Caco-2 (cell line): ENCODE measurements around the gene CCDC159. TPM values are rescaled to one million over a fixed set of nuclear protein-coding genes. Genes with fewer than 3 reads are reported as not detected.

ENCODE experiments used
- BruUV-seq: library from RNA; stranded (reverse); fragments of 400-500 nt; replicated peaks from 2 replicates; lab custom pipeline; 2021; lab: Mats Ljungman, UMichigan
- CTCF ChIA-PET: fragments of 300-600 bp; sonication (Branson Sonifier 250); formaldehyde crosslinking; loops from one replicate; lab custom pipeline; 2022; ENCODE audit warnings: antibody characterized with exemption; lab: Charles Lee
- POLR2A ChIA-PET: fragments of 300-600 bp; sonication (Branson Sonifier 250); formaldehyde crosslinking; loops from one replicate; lab custom pipeline; 2022; ENCODE audit warnings: antibody characterized with exemption; lab: Charles Lee
- DNase-seq, 2 experiments: peaks; one replicate each; pipeline versions ENCODE4 v3.0.0 to v3.0.0-alpha.2; 2020 to 2022
- H3K27me3 ChIP-seq: replicated peaks from 2 replicates; pipeline ENCODE4 v1.6.0; 2011; ENCODE audit warnings: low read length; ENCODE audit not compliant: control insufficient read depth, insufficient read depth
- H3K36me3 ChIP-seq: 2 replicates; pipeline ENCODE4 v1.5.1; 2011; ENCODE audit warnings: low read length; ENCODE audit not compliant: control insufficient read depth, insufficient read depth
- H3K4me1 ChIP-seq: fragments of 250-450 bp; sonication (Bioruptor Pico); 2 replicates; pipeline ENCODE4 v1.5.1; 2020; ENCODE audit warnings: mild to moderate bottlenecking
- H3K4me3 ChIP-seq: 2 replicates; pipeline ENCODE4 v1.5.1; 2011; ENCODE audit warnings: low read depth, mild to moderate bottlenecking, control low read depth, low read length
- H3K9me3 ChIP-seq: fragments of 250-450 bp; sonication (Bioruptor Pico); 2 replicates; pipeline ENCODE4 v1.5.1; 2020; ENCODE audit warnings: mild to moderate bottlenecking, moderate library complexity
- H3K27ac Mint-ChIP-seq: one replicate; pipeline ENCODE4 v1.8.0; 2022; ENCODE audit warnings: mixed read lengths; ENCODE audit not compliant: unreplicated experiment
- H3K27me3 Mint-ChIP-seq: one replicate; pipeline ENCODE4 v1.8.0; 2022; ENCODE audit warnings: mixed read lengths; ENCODE audit not compliant: insufficient read depth, unreplicated experiment
- H3K36me3 Mint-ChIP-seq: one replicate; pipeline ENCODE4 v1.8.0; 2022; ENCODE audit warnings: mild to moderate bottlenecking, mixed read lengths; ENCODE audit not compliant: insufficient read depth, unreplicated experiment
- H3K4me1 Mint-ChIP-seq: one replicate; pipeline ENCODE4 v1.8.0; 2022; ENCODE audit warnings: low read depth, mixed read lengths; ENCODE audit not compliant: unreplicated experiment
- H3K4me3 Mint-ChIP-seq: one replicate; pipeline ENCODE4 v1.8.0; 2022; ENCODE audit warnings: mild to moderate bottlenecking, moderate library complexity, mixed read lengths; ENCODE audit not compliant: unreplicated experiment
- H3K9me3 Mint-ChIP-seq: one replicate; pipeline ENCODE4 v1.8.0; 2022; ENCODE audit warnings: mixed read lengths; ENCODE audit not compliant: unreplicated experiment
- CTCF ChIP-seq, 2 experiments: fragments of 200-600 bp in 1 of 2; IDR thresholded peaks; 1 replicate in 1 of 2; 2 replicates in 1 of 2; pipeline versions ENCODE4 v1.5.1 to v1.8.0; 2011 to 2022; ENCODE audit warnings: antibody characterized with exemption in 1 of 2, control low read depth in 1 of 2, inconsistent platforms in 1 of 2, low read depth in 1 of 2, low read length in 1 of 2, mild to moderate bottlenecking in 1 of 2, moderate library complexity in 1 of 2; ENCODE audit not compliant: insufficient read depth in 1 of 2, severe bottlenecking in 1 of 2, unreplicated experiment in 1 of 2
- intact Hi-C: fragments of 100-400 bp; cut with micrococcal nuclease; formaldehyde crosslinking; loops from one replicate; pipeline ENCODE4 v1.10.0; 2022; ENCODE audit not compliant: unreplicated experiment
- total RNA-seq: library from RNA; stranded (reverse); gene quantifications from 2 replicates; pipeline ENCODE4 v1.2.3, GENCODE V29; 2022

The CCDC159 gene
- total RNA-seq, 1 experiment from 2014 or later = 13.9 TPM

GRCh38 chr19:11387162-11388034, 41.1 kb downstream of the CCDC159 start:
- intact Hi-C loops = no loop called here
- no peak for DNase-seq
- ChIA-PET CTCF (interaction anchor here (0.9 kb wide), 1 partner anchor 20 kb away, joined by 3 read pairs; no protein-coding TSS in a partner anchor), POLR2A (no interaction called here)
- Histone ChIP-seq H3K9me3 (peaks cover 4% of the 10 kb centered on the region), H3K4me3 (no peak overlapping the region), H3K36me3 (no peaks in the 10 kb centered on the region; the same call in 1 of the 2 replicates), H3K4me1 (0 out of 2 replicates have a peak, but pooled peaks cover 4% of the 10 kb centered on the region), H3K27me3 (no peaks in the 10 kb centered on the region)
- no TSS peak for BruUV-seq
- Mint-ChIP-seq H3K27ac (no peak overlapping the region), H3K9me3 (peaks cover 8% of the 10 kb centered on the region), H3K4me1 (no peaks in the 10 kb centered on the region), H3K27me3 (no peaks in the 10 kb centered on the region), H3K4me3 (no peak overlapping the region), H3K36me3 (no peaks in the 10 kb centered on the region)
- no peak for TF ChIP-seq CTCF (IDR thresholded peaks at IDR 0.05; ENCODE audit: insufficient read depth in 1 of 2, low read depth in 1 of 2, low read length in 1 of 2, severe bottlenecking in 1 of 2, unreplicated experiment in 1 of 2)

- H3K4me3 Mint-ChIP-seq = no peak overlapping the region
- ChIA-PET POLR2A (no interaction called here), CTCF (interaction anchor here (0.6 to 2.2 kb wide), 4 partner anchors 9 to 45 kb away, joined by 3 to 14 read pairs (median 8); partner anchors contain the start of genes PRKCSH, RGL3 and SWSAP1)
- H3K27me3 Mint-ChIP-seq = no peaks in the 10 kb centered on the region
- TF ChIP-seq CTCF (IDR thresholded peaks at IDR 0.05; ENCODE audit: insufficient read depth in 1 of 2, low read depth in 1 of 2, low read length in 1 of 2, severe bottlenecking in 1 of 2, unreplicated experiment in 1 of 2) = no peak
- peaks cover 4% of the 10 kb centered on the region for H3K4me1 Mint-ChIP-seq
- H3K27ac Mint-ChIP-seq = no peak overlapping the region
- H3K27me3 ChIP-seq = no peaks in the 10 kb centered on the region
- no peak for DNase-seq
- intact Hi-C loops = no loop called here
- BruUV-seq = no TSS peak
- no peak overlapping the region for H3K4me3 ChIP-seq
- no peaks in the 10 kb centered on the region for H3K4me1 ChIP-seq
- peaks cover 5% of the 10 kb centered on the region for H3K36me3 Mint-ChIP-seq
- peaks cover 8% of the 10 kb centered on the region for H3K9me3 Mint-ChIP-seq
- H3K36me3 ChIP-seq = no peaks in the 10 kb centered on the region; the same call in 1 of the 2 replicates
- peaks cover 4% of the 10 kb centered on the region for H3K9me3 ChIP-seq
These were observed 44.0 kb downstream of the CCDC159 start for GRCh38 chr19:11390359-11390758.

- Histone ChIP-seq H3K4me1 (no peaks in the 10 kb centered on the region), H3K36me3 (no peaks in the 10 kb centered on the region; the same call in 1 of the 2 replicates), H3K9me3 (peaks cover 4% of the 10 kb centered on the region), H3K27me3 (no peaks in the 10 kb centered on the region), H3K4me3 (no peak overlapping the region)
- no TSS peak for BruUV-seq
- Mint-ChIP-seq H3K9me3 (peaks cover 8% of the 10 kb centered on the region), H3K27me3 (no peaks in the 10 kb centered on the region), H3K27ac (no peak overlapping the region), H3K4me1 (peaks cover 6% of the 10 kb centered on the region), H3K36me3 (peaks cover 8% of the 10 kb centered on the region), H3K4me3 (no peak overlapping the region)
- TF ChIP-seq CTCF (IDR thresholded peaks at IDR 0.05; ENCODE audit: insufficient read depth in 1 of 2, low read depth in 1 of 2, low read length in 1 of 2, severe bottlenecking in 1 of 2, unreplicated experiment in 1 of 2) = no peak
- intact Hi-C loops = no loop called here
- no peak for DNase-seq
- ChIA-PET POLR2A (interaction anchor here (0.9 kb wide), 1 partner anchor 11 kb away, joined by 6 read pairs; no protein-coding TSS in a partner anchor), CTCF (interaction anchor here (1.0 to 2.2 kb wide), 3 partner anchors 10 to 44 kb away, joined by 4 to 14 read pairs (median 11); partner anchors contain the start of genes PRKCSH and SWSAP1)
These were observed 44.8 kb downstream of the CCDC159 start for GRCh38 chr19:11390933-11391680.
